AG09309 (cell line): ENCODE measurements around the gene ELP4.

Experiments
- DNase-seq: peaks from one replicate; pipeline ENCODE4 v3.0.0-alpha.2; 2010; ENCODE audit warnings: low read depth
- H3K4me3 ChIP-seq: 2 replicates; pipeline ENCODE4 v1.5.1; 2011; ENCODE audit warnings: mild to moderate bottlenecking, low read depth, low read length, moderate library complexity; ENCODE audit not compliant: control insufficient read depth
- TF ChIP-seq, protein P1 (sequence below): IDR thresholded peaks from 2 replicates; pipeline ENCODE4 v1.5.1; 2011; ENCODE audit warnings: mild to moderate bottlenecking, low read depth, low read length, inconsistent platforms; ENCODE audit not compliant: insufficient read depth, control insufficient read depth; ENCODE audit errors: missing control alignments

Gene ELP4

GRCh38 chr11:31824332-31824878 is 314.8 kb downstream of the ELP4 start:
- no peak overlapping the region for H3K4me3 ChIP-seq
- TF ChIP-seq, protein P1, sequence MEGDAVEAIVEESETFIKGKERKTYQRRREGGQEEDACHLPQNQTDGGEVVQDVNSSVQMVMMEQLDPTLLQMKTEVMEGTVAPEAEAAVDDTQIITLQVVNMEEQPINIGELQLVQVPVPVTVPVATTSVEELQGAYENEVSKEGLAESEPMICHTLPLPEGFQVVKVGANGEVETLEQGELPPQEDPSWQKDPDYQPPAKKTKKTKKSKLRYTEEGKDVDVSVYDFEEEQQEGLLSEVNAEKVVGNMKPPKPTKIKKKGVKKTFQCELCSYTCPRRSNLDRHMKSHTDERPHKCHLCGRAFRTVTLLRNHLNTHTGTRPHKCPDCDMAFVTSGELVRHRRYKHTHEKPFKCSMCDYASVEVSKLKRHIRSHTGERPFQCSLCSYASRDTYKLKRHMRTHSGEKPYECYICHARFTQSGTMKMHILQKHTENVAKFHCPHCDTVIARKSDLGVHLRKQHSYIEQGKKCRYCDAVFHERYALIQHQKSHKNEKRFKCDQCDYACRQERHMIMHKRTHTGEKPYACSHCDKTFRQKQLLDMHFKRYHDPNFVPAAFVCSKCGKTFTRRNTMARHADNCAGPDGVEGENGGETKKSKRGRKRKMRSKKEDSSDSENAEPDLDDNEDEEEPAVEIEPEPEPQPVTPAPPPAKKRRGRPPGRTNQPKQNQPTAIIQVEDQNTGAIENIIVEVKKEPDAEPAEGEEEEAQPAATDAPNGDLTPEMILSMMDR = no peak
- no peak for DNase-seq

GRCh38 chr11:31824879-31825837 is 315.6 kb downstream of the ELP4 start:
- no peak overlapping the region for H3K4me3 ChIP-seq
- TF ChIP-seq, protein P1 = no peak
- DNase-seq = no peak

DNA sequence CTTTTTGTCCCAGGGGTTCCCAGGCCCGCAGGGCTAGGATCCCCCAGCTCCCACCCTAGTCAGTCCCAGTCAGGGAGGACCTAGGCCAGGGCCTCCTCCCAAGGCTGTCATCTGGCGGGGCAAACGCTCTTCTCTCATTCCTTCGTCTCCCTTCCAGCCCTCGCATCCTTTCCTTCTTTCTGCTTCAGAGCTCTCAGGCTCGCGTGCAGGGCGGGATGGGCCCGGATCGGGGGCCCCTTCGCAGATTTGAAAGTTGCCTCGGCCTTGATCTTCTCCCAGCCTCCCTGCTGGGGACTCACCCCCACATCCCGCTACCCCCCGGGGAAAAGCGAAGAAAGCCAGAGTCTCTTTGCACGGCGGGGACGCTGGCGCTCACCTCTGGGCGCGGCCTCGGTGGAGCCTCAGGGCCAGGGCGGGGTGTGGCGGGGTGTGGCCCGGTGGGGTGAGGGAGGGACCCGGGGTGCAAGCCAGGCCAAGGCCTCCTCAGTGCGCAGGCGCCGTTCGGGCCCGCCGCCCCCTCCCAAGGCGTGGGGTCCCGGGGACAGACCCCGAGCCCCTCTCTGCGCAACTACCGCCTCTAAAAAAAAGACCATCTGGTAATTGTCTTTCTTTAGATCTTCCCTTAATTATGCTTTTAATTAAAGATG is 316.4 kb downstream of the ELP4 start:
- TF ChIP-seq, protein P1 = no peak
- no peak overlapping the region for H3K4me3 ChIP-seq
- no peak for DNase-seq

GRCh38 chr11:31826536-31827438 is 317.2 kb downstream of the ELP4 start:
- TF ChIP-seq, protein P1 = no peak
- DNase-seq = no peak
- no peak overlapping the region for H3K4me3 ChIP-seq

GRCh38 chr11:31827455-31828206 is 318.1 kb downstream of the ELP4 start:
- H3K4me3 ChIP-seq = no peak overlapping the region
- TF ChIP-seq, protein P1 = no peak
- no peak for DNase-seq

GRCh38 chr11:31828217-31828616 is 318.6 kb downstream of the ELP4 start:
- DNase-seq = no peak
- no peak overlapping the region for H3K4me3 ChIP-seq
- TF ChIP-seq, protein P1 = no peak
